ENCODE measurements around the gene CFC1.
"Not testable (repeated sequence)": the region's sequence is repeated elsewhere in the genome, so short reads cannot be mapped to it uniquely, and the experiment has no call there.

CFC1 gene
- 0 to 0.22 (median 0) reads per million in 17 experiments for total RNA-seq

DNA sequence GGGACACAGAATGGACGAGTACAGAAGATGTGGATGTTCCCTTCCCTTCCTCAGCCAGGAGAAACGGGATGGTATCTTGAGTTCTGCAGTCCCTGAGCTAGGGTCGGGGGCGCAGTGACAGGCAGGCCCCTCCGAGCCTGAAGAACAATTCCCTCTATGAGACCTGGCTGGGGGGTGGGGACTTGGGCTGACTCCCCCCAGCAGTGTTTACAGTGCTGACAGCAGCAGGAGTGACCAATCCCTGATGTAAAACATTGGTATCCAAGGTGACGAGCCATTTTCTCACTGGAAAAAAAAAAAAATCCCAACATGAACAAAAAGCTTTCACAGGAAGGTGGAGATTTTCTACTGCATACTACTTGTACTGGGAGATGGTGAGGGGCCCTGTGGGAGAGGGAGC, at the start of gene CFC1:
Gene CFC1, minus strand, starts transcription at position 183 of the 400 bp plus-strand sequence. CDS start 288 bp downstream, outside the sequence.
- DNase-seq, result not testable (repeated sequence)

- not testable (repeated sequence) for DNase-seq
Observed at GRCh38 chr2:130641688-130642087, 42.3 kb upstream of the CFC1 start.

DNA sequence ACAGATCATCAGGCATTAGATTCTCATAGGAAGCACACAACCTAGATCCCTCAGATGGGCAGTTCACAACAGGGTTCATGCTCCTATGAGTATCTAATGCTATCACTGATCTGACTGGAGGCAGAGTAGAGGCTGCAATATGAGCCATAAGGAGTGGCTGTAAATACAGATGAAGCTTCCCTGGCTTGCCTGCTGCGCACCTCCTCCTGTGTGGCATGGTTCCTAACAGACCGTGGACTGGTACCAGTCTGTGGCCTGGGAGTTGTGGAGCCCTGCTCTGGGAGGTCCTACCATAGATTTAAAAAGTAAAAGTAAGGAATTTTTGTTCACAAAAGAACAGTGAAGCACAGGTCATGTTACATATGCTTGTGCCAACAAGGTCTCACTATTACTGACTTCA, 39.6 kb upstream of the CFC1 start:
- not testable (repeated sequence) for DNase-seq

- DNase-seq, result not testable (repeated sequence)
Observed at GRCh38 chr2:130628784-130629475, 29.6 kb upstream of the CFC1 start.

DNA sequence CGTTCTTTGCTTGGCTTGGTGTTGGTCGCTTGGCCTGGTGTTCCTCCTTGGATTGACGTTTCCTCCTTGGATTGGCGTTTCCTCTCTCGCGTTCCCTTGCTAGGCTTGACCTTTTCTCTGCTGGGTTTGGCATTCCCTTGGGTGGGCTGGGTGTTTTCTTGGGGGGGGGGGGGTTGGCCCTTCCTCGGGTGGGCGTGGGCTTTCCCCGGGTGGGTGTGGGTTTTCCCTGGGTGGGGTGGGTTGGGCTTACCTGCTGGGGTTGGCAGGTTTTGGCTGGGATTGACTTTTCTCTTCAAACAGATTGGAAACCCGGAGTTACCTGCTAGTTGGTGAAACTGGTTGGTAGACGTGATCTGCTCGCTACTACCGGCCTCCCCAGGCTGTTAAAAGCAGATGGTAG, 11.8 kb upstream of the CFC1 start, which contains the start of gene POTEJ:
Gene POTEJ, plus strand, starts transcription at position 301 of the 400 bp plus-strand sequence. Its CDS starts 93 bp downstream, at position 394.
- not testable (repeated sequence) for DNase-seq

- not testable (repeated sequence) for DNase-seq
Observed at GRCh38 chr2:130610486-130610885, 11.1 kb upstream of the CFC1 start.

- not testable (repeated sequence) for DNase-seq
Observed at GRCh38 chr2:130609002-130609920, 9.9 kb upstream of the CFC1 start.

GRCh38 chr2:130608276-130609001, 9.1 kb upstream of the CFC1 start:
- DNase-seq, result not testable (repeated sequence)

DNA sequence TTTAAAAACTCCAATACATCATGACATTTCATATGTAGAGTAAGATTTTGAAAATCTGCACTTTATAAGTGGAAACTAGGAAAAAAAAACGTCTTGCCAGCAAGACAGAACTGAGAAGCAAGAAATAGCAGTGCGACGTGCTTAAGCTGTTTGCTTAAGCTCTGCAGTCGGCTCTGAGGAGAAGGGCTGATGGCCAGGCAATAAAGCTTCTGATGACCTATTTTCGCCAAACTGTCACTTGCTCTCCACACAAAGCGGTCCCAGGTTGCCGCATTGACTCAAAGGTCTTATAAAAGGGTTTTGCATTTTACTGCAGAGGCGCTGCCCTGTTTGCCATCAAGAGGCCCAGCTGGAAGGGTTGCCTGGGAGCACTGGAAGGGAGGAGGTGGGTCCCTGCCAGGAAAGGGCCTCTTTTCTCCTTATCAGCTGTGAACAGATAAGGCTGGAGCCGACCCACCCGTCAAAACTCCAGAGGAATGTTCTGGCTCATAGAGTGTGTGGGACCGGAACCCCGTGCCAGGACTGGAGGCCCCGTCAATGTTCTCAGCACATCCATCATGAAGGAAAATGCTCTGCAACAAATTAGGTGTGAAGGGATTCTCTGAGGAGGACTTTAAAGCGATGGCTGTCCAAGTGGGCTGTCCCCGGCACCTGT, 2.4 kb upstream of the CFC1 start:
- DNase-seq, result not testable (repeated sequence)

GRCh38 chr2:130599926-130600325, 551 bp upstream of the CFC1 start:
- not testable (repeated sequence) for DNase-seq

DNA sequence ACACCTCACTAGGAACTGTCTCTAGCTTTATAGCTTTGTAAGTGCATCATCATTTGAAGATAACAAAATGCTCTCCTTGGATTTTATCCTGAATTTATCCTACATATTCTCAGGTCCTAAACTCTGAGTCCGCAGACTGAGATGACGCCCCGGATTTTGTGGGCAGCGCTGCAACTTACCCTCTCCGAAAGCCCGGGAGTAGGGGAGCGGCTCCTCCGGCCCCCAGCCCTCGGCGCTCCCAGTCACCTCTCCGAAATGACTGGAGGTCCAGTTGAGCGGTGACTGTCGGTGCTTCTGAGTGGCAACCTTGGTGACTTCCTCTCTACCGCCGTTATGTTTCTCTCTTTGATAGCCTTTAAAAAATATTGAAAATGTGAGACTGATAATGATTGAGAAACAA, 912 bp downstream of the CFC1 start:
- DNase-seq, result not testable (repeated sequence)

DNA sequence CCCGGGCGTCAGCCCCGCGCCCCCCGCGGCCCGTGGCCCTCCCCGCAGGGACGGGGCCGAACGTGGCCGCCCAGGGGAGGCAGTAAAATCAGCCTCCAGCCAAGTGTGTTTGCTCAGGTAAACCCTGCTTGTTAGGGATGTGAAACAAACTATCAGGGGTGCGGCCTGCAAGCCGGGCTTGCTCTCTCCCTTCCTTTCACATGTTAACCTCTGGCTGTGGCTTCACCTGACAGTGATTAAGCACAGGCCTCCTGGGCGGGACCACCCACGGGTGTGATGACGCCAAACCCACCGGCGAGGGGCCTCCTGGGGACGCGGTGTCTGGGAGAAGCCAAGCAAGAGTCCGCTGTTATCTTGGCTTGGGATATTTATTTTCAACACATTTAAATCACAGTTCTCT, 1.4 kb downstream of the CFC1 start:
- not testable (repeated sequence) for DNase-seq

GRCh38 chr2:130596757-130597156, 2.6 kb downstream of the CFC1 start:
- not testable (repeated sequence) for DNase-seq

- DNase-seq, result not testable (repeated sequence)
Observed at GRCh38 chr2:130594011-130594410, 5.4 kb downstream of the CFC1 start.

DNA sequence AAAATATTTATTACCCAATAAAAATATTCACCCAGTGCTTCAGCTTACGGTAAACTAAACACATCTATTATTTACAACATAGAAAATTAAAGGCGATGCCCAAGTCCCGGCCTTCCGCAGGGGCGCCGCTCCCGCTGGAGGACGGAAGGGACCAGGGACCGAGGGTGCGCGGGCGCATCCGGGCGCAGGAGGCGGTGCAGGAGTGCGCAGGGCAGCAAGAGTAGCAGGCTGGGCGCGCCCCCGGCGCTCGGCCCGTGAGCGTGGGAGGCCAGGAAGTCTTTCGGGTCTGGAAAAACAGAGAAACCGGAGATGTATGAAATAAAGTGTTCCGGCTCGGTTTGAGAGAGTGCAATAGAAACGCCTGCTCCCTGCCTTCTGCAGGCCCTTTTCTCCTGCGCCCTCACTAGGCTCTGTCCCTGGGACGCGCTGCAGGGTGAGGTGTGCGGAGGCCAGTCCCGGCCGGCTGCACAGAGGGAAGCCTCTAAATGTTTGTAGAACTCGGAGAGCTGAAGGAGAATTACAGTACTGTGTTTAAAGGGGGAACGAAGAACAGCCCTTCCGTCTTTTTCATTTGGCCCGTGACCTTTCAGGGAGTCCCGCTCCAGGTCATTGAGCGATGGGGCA, 6.5 kb downstream of the CFC1 start:
- DNase-seq, result not testable (repeated sequence)

DNA sequence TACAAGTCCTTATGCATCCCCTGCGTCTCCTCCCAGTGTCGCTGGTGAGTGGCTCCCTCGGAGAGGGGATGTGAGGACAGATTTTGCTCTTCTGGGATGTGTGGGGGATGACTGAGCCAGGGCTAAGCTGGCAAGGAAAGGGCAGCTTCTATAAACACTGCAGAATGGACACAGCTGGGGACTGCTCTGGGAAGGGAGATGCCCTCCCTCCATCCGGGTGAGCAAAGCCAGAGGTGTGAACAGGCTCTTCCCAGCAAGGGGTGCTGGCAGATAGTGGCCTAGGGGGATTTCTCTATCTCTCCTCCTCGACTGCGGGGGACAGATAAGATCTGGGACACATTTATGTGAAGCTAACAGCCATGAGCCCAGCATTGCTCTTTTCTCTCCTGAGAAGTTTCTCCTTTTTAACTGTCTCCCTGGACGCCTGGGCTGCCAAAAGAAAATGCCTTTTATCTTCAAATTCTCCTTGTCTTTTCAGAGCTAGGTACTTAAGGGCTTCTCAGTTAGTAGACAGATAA, 8.5 kb downstream of the CFC1 start:
- not testable (repeated sequence) for DNase-seq

- DNase-seq, result not testable (repeated sequence)
Observed at GRCh38 chr2:130590170-130590841, 9.1 kb downstream of the CFC1 start.

GRCh38 chr2:130588688-130589458, 10.5 kb downstream of the CFC1 start:
- not testable (repeated sequence) for DNase-seq

DNA sequence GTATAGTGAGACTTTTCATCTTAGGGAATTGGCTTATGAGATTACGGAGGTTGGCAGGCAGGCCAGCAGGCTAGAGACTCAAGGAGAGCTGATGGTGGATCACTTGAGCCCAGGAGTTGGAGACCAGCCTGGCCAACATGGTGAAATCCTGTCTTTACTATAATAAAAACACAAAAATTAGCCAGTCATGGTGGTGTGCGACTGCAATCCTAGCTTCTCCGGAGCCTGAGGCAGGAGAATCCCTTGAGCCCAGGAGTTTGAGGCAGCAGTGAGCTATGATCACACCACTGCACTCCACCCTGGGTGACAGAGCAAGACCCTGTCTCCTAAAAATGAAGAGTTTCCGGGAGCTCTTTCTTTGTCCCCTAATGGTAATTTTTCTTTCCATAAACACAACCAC, 14.6 kb downstream of the CFC1 start:
- not testable (repeated sequence) for DNase-seq

GRCh38 chr2:130583582-130583981, 15.8 kb downstream of the CFC1 start:
- DNase-seq, result not testable (repeated sequence)
